Measurements from ENCODE around the gene NAV2. TPM values are rescaled to one million over a fixed set of nuclear protein-coding genes. Genes with fewer than 3 reads are reported as not detected.
A peak's percentile ranks its signal among the peaks of the same experiment; 100 is the strongest.

NAV2 gene
- total RNA-seq, 1 donor from 2014 or later = 44.8 TPM

- intact Hi-C loops (cut with DNase I) = loop anchor here (10.0 kb wide), 1 partner anchor 188 kb away; no protein-coding TSS in a partner anchor
- no peak for ATAC-seq
Measured at GRCh38 chr11:19946681-19947080, 234.0 kb downstream of the NAV2 start.

GRCh38 chr11:19947537-19948114, 235.0 kb downstream of the NAV2 start:
- intact Hi-C loops (cut with DNase I) = loop anchor here (10.0 kb wide), 1 partner anchor 187 kb away; no protein-coding TSS in a partner anchor
- ATAC-seq = no peak
- no peak for TF ChIP-seq CTCF (IDR thresholded peaks at IDR 0.05)
- peaks cover 5% of the 10 kb centered on the region for H3K4me1 ChIP-seq
- H3K27me3 ChIP-seq = no peaks in the 10 kb centered on the region
- H3K9me3 ChIP-seq = no peaks in the 10 kb centered on the region
- no peak overlapping the region for H3K4me3 ChIP-seq
- H3K36me3 ChIP-seq = peaks cover 23% of the 10 kb centered on the region
- H3K27ac ChIP-seq = no peak overlapping the region
- no peak for DNase-seq

More at GRCh38 chr11:19946681-19947080, 234.0 kb downstream of the NAV2 start:
- no peak for TF ChIP-seq CTCF (IDR thresholded peaks at IDR 0.05)
- Histone ChIP-seq H3K9me3 (no peaks in the 10 kb centered on the region), H3K4me3 (no peak overlapping the region), H3K36me3 (peaks cover 23% of the 10 kb centered on the region), H3K27ac (no peak overlapping the region), H3K4me1 (peaks cover 2% of the 10 kb centered on the region), H3K27me3 (no peaks in the 10 kb centered on the region)
- DNase-seq = no peak

DNA sequence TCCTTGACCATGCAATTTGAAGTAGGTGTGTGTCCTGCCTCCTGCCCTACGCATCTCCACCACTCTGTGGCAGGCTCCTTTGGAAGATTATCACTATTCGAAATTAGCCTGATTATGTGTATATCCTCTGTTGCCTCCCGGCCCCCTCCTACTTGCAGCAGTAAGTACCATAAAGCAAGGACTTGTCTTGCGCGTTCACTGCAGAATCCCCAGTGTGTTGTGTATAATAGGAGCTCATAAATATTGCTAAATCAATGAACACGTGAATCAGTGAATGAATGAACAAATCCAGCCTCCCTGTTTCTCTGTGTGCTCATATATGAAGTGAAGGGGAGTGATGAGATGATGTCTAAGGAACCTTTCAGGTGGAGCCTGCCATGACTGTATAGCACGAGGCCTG, 237.0 kb downstream of the NAV2 start:
- Histone ChIP-seq H3K4me1 (peaks cover 19% of the 10 kb centered on the region), H3K36me3 (peaks cover 23% of the 10 kb centered on the region), H3K4me3 (no peak overlapping the region), H3K27ac (no peak overlapping the region), H3K27me3 (no peaks in the 10 kb centered on the region), H3K9me3 (no peaks in the 10 kb centered on the region)
- TF ChIP-seq CTCF (IDR thresholded peaks at IDR 0.05) = no peak
- intact Hi-C loops (cut with DNase I) = loop anchor here (10.0 kb wide), 2 partner anchors 155 to 185 kb away; no protein-coding TSS in a partner anchor
- DNase-seq (no peak), ATAC-seq (no peak)

DNA sequence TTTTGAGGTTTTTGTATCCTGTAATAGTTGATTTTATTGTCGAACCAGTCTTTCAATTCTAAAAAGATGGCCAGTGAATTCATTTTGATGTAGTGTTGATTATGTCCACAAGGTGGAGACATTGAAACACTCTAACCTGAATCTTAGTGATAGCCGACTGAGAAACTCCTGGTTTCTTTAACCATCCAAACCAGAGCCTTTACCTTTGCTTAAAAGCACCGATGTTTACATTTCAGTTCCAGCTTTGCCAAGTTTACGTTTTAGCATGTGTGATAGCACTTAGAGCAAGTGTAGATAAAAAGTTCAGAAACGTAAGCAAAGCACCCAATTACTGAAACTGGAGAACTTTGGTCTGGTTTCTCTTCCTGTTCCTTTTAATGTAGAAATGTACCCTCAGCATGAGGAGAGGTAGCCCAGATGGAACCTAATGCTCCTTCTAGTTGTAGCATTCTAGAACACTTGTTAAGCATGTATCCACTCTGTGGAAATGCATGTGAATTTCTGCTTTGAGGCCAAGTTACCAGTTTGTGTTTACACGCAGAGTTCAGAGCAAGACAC, 239.0 kb downstream of the NAV2 start:
- H3K9me3 ChIP-seq = no peaks in the 10 kb centered on the region
- no peak overlapping the region for H3K27ac ChIP-seq
- ATAC-seq (peak; percentile 76), DNase-seq (no peak)
- peaks cover 15% of the 10 kb centered on the region for H3K36me3 ChIP-seq
- intact Hi-C loops (cut with DNase I) = loop anchor here (10.0 kb wide), 1 partner anchor 153 kb away; no protein-coding TSS in a partner anchor
- peaks cover 19% of the 10 kb centered on the region for H3K4me1 ChIP-seq
- no peak overlapping the region for H3K4me3 ChIP-seq
- no peaks in the 10 kb centered on the region for H3K27me3 ChIP-seq
- peak; percentile 65 for TF ChIP-seq CTCF (IDR thresholded peaks at IDR 0.05)

GRCh38 chr11:19952116-19952605, 239.5 kb downstream of the NAV2 start:
- H3K4me3 ChIP-seq = no peak overlapping the region
- H3K4me1 ChIP-seq = peaks cover 19% of the 10 kb centered on the region
- no peak for ATAC-seq
- H3K27ac ChIP-seq = no peak overlapping the region
- no peaks in the 10 kb centered on the region for H3K9me3 ChIP-seq
- DNase-seq = no peak
- TF ChIP-seq CTCF (IDR thresholded peaks at IDR 0.05) = no peak
- no peaks in the 10 kb centered on the region for H3K27me3 ChIP-seq
- intact Hi-C loops (cut with DNase I) = loop anchor here (10.0 kb wide), 1 partner anchor 153 kb away; no protein-coding TSS in a partner anchor
- H3K36me3 ChIP-seq = peaks cover 15% of the 10 kb centered on the region

Data from upper lobe of right lung (tissue), 1 donor.